ENCODE results near the gene CCL16.
"Not testable (repeated sequence)": the region's sequence is repeated elsewhere in the genome, so short reads cannot be mapped to it uniquely, and the experiment has no call there.

The CCL16 gene

GRCh38 chr17:35943537-35943936 lies 37.8 kb downstream of the CCL16 start, which contains the start of gene LYZL6:
Gene LYZL6, minus strand, starts transcription at chr17:35943713. Its CDS starts 4,357 bp downstream, at chr17:35939356.
- no peak for DNase-seq (ENCODE audit: low spot score)
- no peak for TF ChIP-seq CTCF (IDR thresholded peaks at IDR 0.05)
- no peak within 1 kb of the TSS for H3K4me3 ChIP-seq
- H3K27ac ChIP-seq = no peak within 1 kb of the TSS

GRCh38 chr17:35942588-35943186 lies 38.6 kb downstream of the CCL16 start:
- DNase-seq (ENCODE audit: low spot score) = no peak
- no peak for TF ChIP-seq CTCF (IDR thresholded peaks at IDR 0.05)
- Histone ChIP-seq H3K4me3 (no peak overlapping the region), H3K27ac (no peak overlapping the region)

GRCh38 chr17:35938492-35938891 lies 42.8 kb downstream of the CCL16 start:
- H3K27ac ChIP-seq; DNase-seq (ENCODE audit: low spot score); H3K4me3 ChIP-seq: not testable (repeated sequence)

- no peak for DNase-seq (ENCODE audit: low spot score)
- Histone ChIP-seq H3K4me3 (no peak overlapping the region), H3K27ac (no peak overlapping the region)
- TF ChIP-seq CTCF (IDR thresholded peaks at IDR 0.05) = no peak
Observed at GRCh38 chr17:35936063-35936462, 45.2 kb downstream of the CCL16 start.

- H3K4me3 ChIP-seq = no peak overlapping the region
- no peak for TF ChIP-seq CTCF (IDR thresholded peaks at IDR 0.05)
- no peak overlapping the region for H3K27ac ChIP-seq
- DNase-seq (ENCODE audit: low spot score) = no peak
Observed at GRCh38 chr17:35934760-35935159, 46.5 kb downstream of the CCL16 start.

GRCh38 chr17:35932586-35932985 lies 48.7 kb downstream of the CCL16 start:
- Histone ChIP-seq H3K4me3 (no peak overlapping the region), H3K27ac (peak overlapping the region in 1 of 2 donors; percentile 62)
- no peak for TF ChIP-seq CTCF (IDR thresholded peaks at IDR 0.05)

GRCh38 chr17:35931794-35932425 lies 49.4 kb downstream of the CCL16 start:
- TF ChIP-seq CTCF (IDR thresholded peaks at IDR 0.05) = no peak
- H3K27ac ChIP-seq = peak overlapping the region in 1 of 2 donors; percentile 62
- DNase-seq (ENCODE audit: low spot score) = no peak
- peak overlapping the region; percentile 13 for H3K4me3 ChIP-seq

More at GRCh38 chr17:35932586-35932985, 48.7 kb downstream of the CCL16 start:
- no peak for DNase-seq (ENCODE audit: low spot score)
